ENCODE measurements around the gene TRIM25. TPM values are rescaled to one million over a fixed set of nuclear protein-coding genes. Genes with fewer than 3 reads are reported as not detected.

TRIM25 gene
- total and polyA plus RNA-seq, 2 donors (not counting 1 experiment from before 2014, with no cell fraction given), result 53.3 to 53.9 TPM

GRCh38 chr17:56913353-56913866, 439 bp downstream of the TRIM25 start:
- Histone ChIP-seq H3K9me3 (ENCODE audit: control insufficient read depth, insufficient read depth, low read depth, low read length) (no peaks in the 10 kb centered on the region), H3K4me3 (replicated peaks in 1 of 4; ENCODE audit: control extremely low read depth in 1 of 4, insufficient read depth in 1 of 4, low read depth in 3 of 4, low read length in 4 of 4) (peak overlapping the region; percentile 68 to 93 (median 91)), H3K4me2 (ENCODE audit: extremely low read depth, insufficient read depth, low read length) (peak overlapping the region; percentile 94), H3K36me3 (ENCODE audit: control insufficient read depth, insufficient read depth, low read length) (peaks cover 2% of the 10 kb centered on the region), H3K27ac (ENCODE audit: insufficient read depth, low read length) (peak overlapping the region; percentile 93), H4K20me1 (ENCODE audit: control insufficient read depth, extremely low read depth, insufficient read depth, low read length) (no peaks in the 10 kb centered on the region), H2AFZ (ENCODE audit: low read length) (peak overlapping the region; percentile 87), H3K4me1 (ENCODE audit: control insufficient read depth, extremely low read depth, insufficient read depth, low read length) (peaks cover 8% of the 10 kb centered on the region), H3K79me2 (ENCODE audit: control insufficient read depth, insufficient read depth, low read length) (peaks cover 55% of the 10 kb centered on the region), H3K27me3 (ENCODE audit: control insufficient read depth, insufficient read depth, low read length) (no peaks in the 10 kb centered on the region), H3K9ac (ENCODE audit: insufficient read depth, low read length) (peak overlapping the region; percentile 90)
- no peak for DNase-seq (ENCODE audit: low read depth in 2 of 2)
- no peak for TF ChIP-seq EZH2 (IDR thresholded peaks at IDR 0.05; ENCODE audit: low read length, missing control alignments)
- no peak for TF ChIP-seq CTCF (conservative IDR thresholded peaks at IDR 0.05 in 1 of 2, IDR thresholded peaks at IDR 0.05 in 1 of 2; ENCODE audit: low read depth in 1 of 2, low read length in 2 of 2)

- Histone ChIP-seq H3K9me3 (ENCODE audit: control insufficient read depth, insufficient read depth, low read depth, low read length) (no peaks in the 10 kb centered on the region), H3K36me3 (ENCODE audit: control insufficient read depth, insufficient read depth, low read length) (peaks cover 6% of the 10 kb centered on the region), H3K4me2 (ENCODE audit: extremely low read depth, insufficient read depth, low read length) (peak overlapping the region; percentile 94), H3K4me1 (ENCODE audit: control insufficient read depth, extremely low read depth, insufficient read depth, low read length) (peaks cover 8% of the 10 kb centered on the region), H3K27ac (ENCODE audit: insufficient read depth, low read length) (peak overlapping the region; percentile 93), H3K27me3 (ENCODE audit: control insufficient read depth, insufficient read depth, low read length) (no peaks in the 10 kb centered on the region), H3K9ac (ENCODE audit: insufficient read depth, low read length) (peak overlapping the region; percentile 90), H3K79me2 (ENCODE audit: control insufficient read depth, insufficient read depth, low read length) (peaks cover 55% of the 10 kb centered on the region), H2AFZ (ENCODE audit: low read length) (no peak overlapping the region), H3K4me3 (replicated peaks in 1 of 4; ENCODE audit: control extremely low read depth in 1 of 4, insufficient read depth in 1 of 4, low read depth in 3 of 4, low read length in 4 of 4) (peak overlapping the region; percentile 68 to 93 (median 91)), H4K20me1 (ENCODE audit: control insufficient read depth, extremely low read depth, insufficient read depth, low read length) (no peaks in the 10 kb centered on the region)
- DNase-seq (ENCODE audit: low read depth in 2 of 2), result no peak
- TF ChIP-seq CTCF (conservative IDR thresholded peaks at IDR 0.05 in 1 of 2, IDR thresholded peaks at IDR 0.05 in 1 of 2; ENCODE audit: low read depth in 1 of 2, low read length in 2 of 2) (no peak), EZH2 (IDR thresholded peaks at IDR 0.05; ENCODE audit: low read length, missing control alignments) (no peak)
These were observed 893 bp downstream of the TRIM25 start for GRCh38 chr17:56913000-56913311.

GRCh38 chr17:56912105-56912999, 1.5 kb downstream of the TRIM25 start:
- Histone ChIP-seq H3K4me1 (ENCODE audit: control insufficient read depth, extremely low read depth, insufficient read depth, low read length) (peaks cover 8% of the 10 kb centered on the region), H2AFZ (ENCODE audit: low read length) (no peak overlapping the region), H3K79me2 (ENCODE audit: control insufficient read depth, insufficient read depth, low read length) (peaks cover 55% of the 10 kb centered on the region), H4K20me1 (ENCODE audit: control insufficient read depth, extremely low read depth, insufficient read depth, low read length) (no peaks in the 10 kb centered on the region), H3K9ac (ENCODE audit: insufficient read depth, low read length) (peak overlapping the region; percentile 28), H3K27ac (ENCODE audit: insufficient read depth, low read length) (peak overlapping the region; percentile 93), H3K4me3 (replicated peaks in 1 of 4; ENCODE audit: control extremely low read depth in 1 of 4, insufficient read depth in 1 of 4, low read depth in 3 of 4, low read length in 4 of 4) (peak overlapping the region; percentile 68 to 93 (median 91)), H3K36me3 (ENCODE audit: control insufficient read depth, insufficient read depth, low read length) (peaks cover 8% of the 10 kb centered on the region), H3K9me3 (ENCODE audit: control insufficient read depth, insufficient read depth, low read depth, low read length) (no peaks in the 10 kb centered on the region), H3K4me2 (ENCODE audit: extremely low read depth, insufficient read depth, low read length) (peak overlapping the region; percentile 94), H3K27me3 (ENCODE audit: control insufficient read depth, insufficient read depth, low read length) (no peaks in the 10 kb centered on the region)
- peak in 1 of 2 donors; percentile 42 for DNase-seq (ENCODE audit: low read depth in 2 of 2)
- TF ChIP-seq CTCF (conservative IDR thresholded peaks at IDR 0.05 in 1 of 2, IDR thresholded peaks at IDR 0.05 in 1 of 2; ENCODE audit: low read depth in 1 of 2, low read length in 2 of 2) (no peak), EZH2 (IDR thresholded peaks at IDR 0.05; ENCODE audit: low read length, missing control alignments) (no peak)

All from fibroblast of lung (primary cell).